Ovary (tissue), 9 donors: ENCODE measurements around the gene TRPV3. TPM values are rescaled to one million over a fixed set of nuclear protein-coding genes. Genes with fewer than 3 reads are reported as not detected.
A peak's percentile ranks its signal among the peaks of the same experiment; 100 is the strongest.

Experiments
- DNase-seq, 5 donors: peaks; one replicate each; pipeline ENCODE4 v3.0.0-alpha.2; 2019 to 2020
- H3K27ac ChIP-seq, 2 donors: fragments of 200-600 bp; one replicate each; pipeline versions ENCODE4 v1.5.1 to v1.8.0; 2019 to 2022
- H3K27me3 ChIP-seq: fragments of 200-600 bp; one replicate; pipeline ENCODE4 v1.8.0; 2022
- H3K36me3 ChIP-seq: fragments of 200-600 bp; sonication (generic); one replicate; pipeline ENCODE4 v1.5.1; 2019
- H3K4me1 ChIP-seq: one replicate; pipeline ENCODE4 v1.8.1; 2013; ENCODE audit warnings: mild to moderate bottlenecking, moderate library complexity; ENCODE audit not compliant: insufficient read depth
- H3K4me3 ChIP-seq: fragments of 200-600 bp; sonication (generic); one replicate; pipeline ENCODE4 v1.5.1; 2017
- H3K9me3 ChIP-seq, 2 donors: fragments of 200-600 bp in 1 of 2; sonication (generic) in 1 of 2; one replicate each; pipeline versions ENCODE4 v1.5.1 to v1.8.1; 2013 to 2019; ENCODE audit warnings: mild to moderate bottlenecking in 1 of 2, moderate library complexity in 1 of 2
- CTCF ChIP-seq, 3 donors: fragments of 450-650 bp in 2 of 3; fragments of 200-600 bp in 1 of 3; IDR thresholded peaks; one replicate each; pipeline versions ENCODE4 v1.5.1 to v1.8.0; 2016 to 2022; ENCODE audit warnings: antibody characterized with exemption in 3 of 3, mild to moderate bottlenecking in 1 of 3
- EP300 ChIP-seq: sonication (generic); formaldehyde crosslinking; IDR thresholded peaks from one replicate; pipeline ENCODE4 v1.6.1; 2017; ENCODE audit warnings: antibody characterized with exemption
- POLR2A ChIP-seq: fragments of 450-650 bp; IDR thresholded peaks from one replicate; pipeline ENCODE4 v1.6.1; 2017; ENCODE audit warnings: antibody characterized with exemption, mild to moderate bottlenecking, moderate library complexity
- WGBS, 3 donors: extraction: QIAGEN DNeasy Blood & Tissue Kit in 1 of 3; methylation state at CpG; one replicate each; pipeline versions ENCODE4 v1.1.5 to v1.1.7; 2013 to 2017; 5-methylcytosine and 5-hydroxymethylcytosine counted together
- intact Hi-C, 4 donors: fragments of 100-400 bp; cut with DNase I; formaldehyde crosslinking; loops; one replicate each; pipeline versions ENCODE4 v1.11.0 to v1.15.1; 2022 to 2023
- polyA plus RNA-seq, 2 donors: library from polyadenylated mRNA; stranded (reverse); fragments of 200-250 nt in 1 of 2; fragments of 350-450 nt in 1 of 2; fragmentation: Illumina TruSeq in 1 of 2; extraction: RNeasy Lipid Tissue Mini Kit (QIAGEN cat#74804) in 1 of 2; gene quantifications; one replicate each; pipeline ENCODE4 v1.2.3, GENCODE V29; 2013 to 2014
- total RNA-seq, 7 donors: library from RNA; depleted of rRNA in 2 of 7; stranded (reverse); fragments of >200 nt in 2 of 7; fragmentation: NEBNext Ultra II Directional in 3 of 7; extraction: Animal tissue kit (Norgen Biotek cat#: 25700) in 3 of 7; gene quantifications; one replicate each; pipeline versions ENCODE4 v1.1.0 to v1.2.4, GENCODE V29; 2016 to 2023
- donor health status: DM: no; HTN: no; CAD: no; lungs with moderate emphysema.
- donor health status: DM: no; HTN: no; CAD: no.
- donor health status: Bipolar disorder and iron deficiency.
- donor health status: DM: yes; HTN: yes; CAD: no.
- donor health status: DM: no; HTN: no; CAD: no.
- donor health status: DM: yes; HTN: yes; CAD: no.

Gene TRPV3
- total and polyA plus RNA-seq, 9 donors, result 0.12 to 5.8 (median 1.9) TPM

GRCh38 chr17:3532106-3532858, 25.3 kb downstream of the TRPV3 start:
- Histone ChIP-seq H3K36me3 (no peaks in the 10 kb centered on the region), H3K4me3 (no peak overlapping the region), H3K9me3 (no peaks in the 10 kb centered on the region), H3K27me3 (no peaks in the 10 kb centered on the region), H3K4me1 (peaks cover 21% of the 10 kb centered on the region), H3K27ac (no peak overlapping the region)
- DNase-seq, result peak in 1 of 5 donors; percentile 42
- WGBS, 3 donors, result 89 to 92% (median 90%) methylated on average over 36 of the region's 36 CpGs
- intact Hi-C loops, result loop anchor here in 1 of 4 donors (10.0 kb wide), 1 partner anchor 133 kb away; the partner anchor contains the start of genes EMC6 and TAX1BP3
- TF ChIP-seq EP300 (no peak), POLR2A (no peak), CTCF (IDR thresholded peaks at IDR 0.05) (no peak)

- intact Hi-C loops, result loop anchor here in 1 of 4 donors (10.0 kb wide), 1 partner anchor 133 kb away; the partner anchor contains the start of genes EMC6 and TAX1BP3
- Histone ChIP-seq H3K27me3 (no peaks in the 10 kb centered on the region), H3K36me3 (no peaks in the 10 kb centered on the region), H3K4me1 (peaks cover 19% of the 10 kb centered on the region), H3K4me3 (no peak overlapping the region), H3K27ac (peak overlapping the region in 1 of 2 donors; percentile 75), H3K9me3 (no peaks in the 10 kb centered on the region)
- WGBS, 3 donors, result 57 to 82% (median 68%) methylated on average over 21 of the region's 21 CpGs
- peak in 4 of 5 donors; percentile 38 to 68 (median 43) for DNase-seq
- TF ChIP-seq POLR2A (no peak), EP300 (no peak), CTCF (IDR thresholded peaks at IDR 0.05) (no peak)
Observed at GRCh38 chr17:3531266-3532101, 26.1 kb downstream of the TRPV3 start.

GRCh38 chr17:3529817-3530741, 27.5 kb downstream of the TRPV3 start:
- intact Hi-C loops, result loop anchor here in 1 of 4 donors (10.0 kb wide), 1 partner anchor 135 kb away; the partner anchor contains the start of genes EMC6 and TAX1BP3
- H3K27ac ChIP-seq, result peak overlapping the region in 1 of 2 donors; percentile 75
- H3K4me1 ChIP-seq, result peaks cover 18% of the 10 kb centered on the region
- H3K27me3 ChIP-seq, result no peaks in the 10 kb centered on the region
- peak; percentile 30 to 92 (median 79) for DNase-seq
- TF ChIP-seq CTCF (IDR thresholded peaks at IDR 0.05) (no peak), EP300 (no peak), POLR2A (no peak)
- H3K9me3 ChIP-seq, result no peaks in the 10 kb centered on the region
- no peaks in the 10 kb centered on the region for H3K36me3 ChIP-seq
- WGBS, 3 donors, result 10 to 45% (median 36%) methylated on average over 32 of the region's 32 CpGs
- no peak overlapping the region for H3K4me3 ChIP-seq
